H1 (cell line): Measurements from ENCODE around the gene EEF2K. TPM values are rescaled to one million over a fixed set of nuclear protein-coding genes. Genes with fewer than 3 reads are reported as not detected.

ENCODE experiments used
- CTCF ChIA-PET: fragments of 300-600 bp; sonication (Branson Sonifier 250); formaldehyde crosslinking; loops from one replicate; lab custom pipeline; 2021; ENCODE audit not compliant: partially characterized antibody; lab: Charles Lee
- POLR2A ChIA-PET: fragments of 300-600 bp; sonication (Branson Sonifier 250); formaldehyde crosslinking; loops from one replicate; lab custom pipeline; 2021; ENCODE audit warnings: inconsistent platforms; ENCODE audit not compliant: partially characterized antibody; lab: Charles Lee
- DNase-seq, 2 experiments: peaks; one replicate each; pipeline versions ENCODE4 v3.0.0 to v3.0.0-alpha.2; 2010 to 2022; ENCODE audit warnings: low spot score in 2 of 2, low read depth in 1 of 2, mixed read lengths in 1 of 2
- FAIRE-seq: peaks from 2 replicates; lab custom pipeline; 2011; peaks lifted over from hg19 to GRCh38; lab: Jason Lieb, UNC
- H2AFZ ChIP-seq: 2 replicates; pipeline ENCODE4 v1.8.1; 2012; ENCODE audit warnings: low read length, inconsistent platforms
- H2AK5ac ChIP-seq: 2 replicates; pipeline ENCODE4 v1.6.1; 2013; ENCODE audit warnings: low read depth, low read length
- H2BK120ac ChIP-seq: replicated peaks from 2 replicates; pipeline ENCODE3; 2013; ENCODE audit warnings: low read depth, low read length, inconsistent platforms
- H2BK12ac ChIP-seq: 2 replicates; pipeline ENCODE4 v1.6.1; 2013; ENCODE audit warnings: low read depth, low read length
- H2BK15ac ChIP-seq: 2 replicates; pipeline ENCODE4 v1.6.1; 2013; ENCODE audit warnings: low read length
- H2BK20ac ChIP-seq: 2 replicates; pipeline ENCODE4 v1.6.1; 2013; ENCODE audit warnings: low read length
- H2BK5ac ChIP-seq: 2 replicates; pipeline ENCODE4 v1.6.1; 2013; ENCODE audit warnings: low read depth, low read length
- H3K14ac ChIP-seq: 2 replicates; pipeline ENCODE4 v1.6.1; 2013; ENCODE audit warnings: inconsistent platforms; ENCODE audit not compliant: insufficient read length
- H3K18ac ChIP-seq: 2 replicates; pipeline ENCODE4 v1.6.1; 2013; ENCODE audit warnings: low read length; ENCODE audit errors: extremely low read depth
- H3K23ac ChIP-seq: 2 replicates; pipeline ENCODE4 v1.6.1; 2013; ENCODE audit warnings: inconsistent platforms; ENCODE audit not compliant: insufficient read length
- H3K23me2 ChIP-seq: 2 replicates; pipeline ENCODE4 v1.6.1; 2013; ENCODE audit warnings: low read depth, low read length
- H3K27ac ChIP-seq: 2 replicates; pipeline ENCODE4 v1.6.1; 2011; ENCODE audit warnings: low read depth, low read length, inconsistent platforms
- H3K27me3 ChIP-seq, 4 experiments: replicated peaks in 1 of 4; 1 replicate in 1 of 4; 2 replicates in 3 of 4; pipeline versions ENCODE4 v1.6.1 to v1.8.1; 2011 to 2013; ENCODE audit warnings: low read length in 3 of 4, mild to moderate bottlenecking in 3 of 4, inconsistent platforms in 2 of 4, mixed read lengths in 2 of 4, moderate library complexity in 1 of 4; ENCODE audit not compliant: control insufficient read depth in 3 of 4, insufficient read depth in 3 of 4; ENCODE audit errors: extremely low read depth in 1 of 4
- H3K36me3 ChIP-seq, 4 experiments: 2 replicates each; pipeline versions ENCODE4 v1.6.1 to v1.8.1; 2011 to 2013; ENCODE audit warnings: mild to moderate bottlenecking in 4 of 4, low read length in 3 of 4, moderate library complexity in 2 of 4, control low read depth in 1 of 4, inconsistent platforms in 1 of 4; ENCODE audit not compliant: insufficient read depth in 4 of 4, control insufficient read depth in 2 of 4
- H3K4ac ChIP-seq: replicated peaks from 2 replicates; pipeline ENCODE3; 2013; ENCODE audit warnings: low read length, low read depth, mixed read lengths, inconsistent platforms; ENCODE audit not compliant: insufficient read length
- H3K4me1 ChIP-seq, 4 experiments: replicated peaks in 1 of 4; 1 replicate in 1 of 4; 2 replicates in 3 of 4; pipeline versions ENCODE4 v1.6.1 to v1.8.1; 2011 to 2013; ENCODE audit warnings: low read length in 3 of 4, inconsistent platforms in 2 of 4, mixed read lengths in 1 of 4; ENCODE audit not compliant: insufficient read depth in 4 of 4, control insufficient read depth in 3 of 4
- H3K4me2 ChIP-seq, 2 experiments: 2 replicates each; pipeline versions ENCODE4 v1.6.1 to v1.8.1; 2011 to 2013; ENCODE audit warnings: low read depth in 2 of 2, low read length in 2 of 2, control low read depth in 1 of 2, inconsistent platforms in 1 of 2, mild to moderate bottlenecking in 1 of 2; ENCODE audit not compliant: insufficient read depth in 1 of 2
- H3K4me3 ChIP-seq, 4 experiments: fragments of 200-600, 300-600 bp in 1 of 4; sonication (generic), shearing (Covaris generic), sonication (Bioruptor Twin) in 1 of 4; 2 replicates each; pipeline versions ENCODE4 v1.5.1 to v1.8.1; 2011 to 2016; ENCODE audit warnings: low read length in 4 of 4, low read depth in 3 of 4, control low read depth in 2 of 4, inconsistent platforms in 2 of 4, mild to moderate bottlenecking in 2 of 4, mixed read lengths in 1 of 4, moderate library complexity in 1 of 4; ENCODE audit not compliant: insufficient read depth in 2 of 4; ENCODE audit errors: extremely low read depth in 1 of 4
- H3K56ac ChIP-seq: replicated peaks from 2 replicates; pipeline ENCODE3; 2013; ENCODE audit warnings: low read depth, mild to moderate bottlenecking, mixed read lengths, low read length, inconsistent platforms; ENCODE audit not compliant: insufficient read length
- H3K79me1 ChIP-seq: 2 replicates; pipeline ENCODE4 v1.6.1; 2013; ENCODE audit warnings: low read depth, low read length, control low read depth
- H3K79me2 ChIP-seq, 2 experiments: 2 replicates each; pipeline versions ENCODE4 v1.6.1 to v1.8.1; 2012 to 2013; ENCODE audit warnings: low read length in 2 of 2, mild to moderate bottlenecking in 2 of 2, inconsistent platforms in 1 of 2; ENCODE audit not compliant: insufficient read depth in 2 of 2, control insufficient read depth in 1 of 2
- H3K9ac ChIP-seq, 4 experiments: replicated peaks in 1 of 4; 1 replicate in 1 of 4; 2 replicates in 3 of 4; pipeline versions ENCODE4 v1.6.1 to v1.8.1; 2011 to 2013; ENCODE audit warnings: low read depth in 3 of 4, low read length in 3 of 4, control low read depth in 2 of 4, mild to moderate bottlenecking in 2 of 4, moderate library complexity in 2 of 4, inconsistent platforms in 1 of 4; ENCODE audit errors: extremely low read depth in 1 of 4
- H3K9me3 ChIP-seq, 2 experiments: 2 replicates each; pipeline versions ENCODE4 v1.6.1 to v1.8.1; 2012 to 2013; ENCODE audit warnings: mild to moderate bottlenecking in 2 of 2, moderate library complexity in 2 of 2, control low read depth in 1 of 2, inconsistent platforms in 1 of 2, low read depth in 1 of 2, low read length in 1 of 2, mixed read lengths in 1 of 2; ENCODE audit not compliant: insufficient read depth in 2 of 2
- H4K20me1 ChIP-seq, 2 experiments: replicated peaks in 1 of 2; 2 replicates each; pipeline versions ENCODE3 to v1.8.1; 2011 to 2013; ENCODE audit warnings: inconsistent platforms in 2 of 2, low read length in 2 of 2, mild to moderate bottlenecking in 1 of 2; ENCODE audit not compliant: insufficient read depth in 2 of 2, control insufficient read depth in 1 of 2
- H4K5ac ChIP-seq: 2 replicates; pipeline ENCODE4 v1.6.1; 2013; ENCODE audit warnings: low read length, low read depth, mixed read lengths, inconsistent platforms; ENCODE audit not compliant: insufficient read length
- H4K8ac ChIP-seq: 2 replicates; pipeline ENCODE4 v1.8.0; 2013; ENCODE audit warnings: mild to moderate bottlenecking, moderate library complexity, low read length, inconsistent platforms; ENCODE audit not compliant: insufficient read depth; ENCODE audit errors: extremely low read depth
- H4K91ac ChIP-seq: replicated peaks from 2 replicates; pipeline ENCODE3; 2013; ENCODE audit warnings: low read length, mixed read lengths, inconsistent platforms; ENCODE audit not compliant: insufficient read length
- RFX5 ChIP-seq: IDR thresholded peaks from 2 replicates; pipeline ENCODE4 v1.6.1; 2011; ENCODE audit warnings: low read depth, low read length, improper control_type of control experiment, borderline replicate concordance
- RNF2 ChIP-seq: fragments of 200-900, 300-1000 bp; sonication (generic); IDR thresholded peaks from 2 replicates; pipeline ENCODE4 v1.7.1; 2016; ENCODE audit warnings: borderline replicate concordance, low read depth, mild to moderate bottlenecking, antibody characterized with exemption, low read length; ENCODE audit not compliant: poor library complexity, severe bottlenecking; ENCODE audit errors: missing control alignments
- SAP30 ChIP-seq: fragments of 300-600 bp; sonication (generic); IDR thresholded peaks from 2 replicates; pipeline ENCODE4 v1.7.1; 2012; ENCODE audit warnings: low read length, moderate library complexity, mild to moderate bottlenecking, inconsistent platforms; ENCODE audit not compliant: insufficient read depth, insufficient replicate concordance
- SIX5 ChIP-seq: IDR thresholded peaks from 2 replicates; pipeline ENCODE4 v1.6.1; 2011; ENCODE audit warnings: mild to moderate bottlenecking, low read depth, low read length
- TAF7 ChIP-seq: optimal IDR thresholded peaks from 2 replicates; pipeline ENCODE3; 2011; ENCODE audit warnings: low read depth, mild to moderate bottlenecking, inconsistent platforms, low read length, moderate library complexity, borderline replicate concordance
- WGBS, 2 experiments: shearing (Covaris generic) in 1 of 2; methylation state at CpG; one replicate each; pipeline versions ENCODE4 v1.1.6 to v1.1.7; 2013 to 2015; ENCODE audit warnings: low lambda C conversion rate in 2 of 2, mixed read lengths in 2 of 2, inconsistent platforms in 1 of 2, low coverage in 1 of 2, missing lambda C conversion rate in 1 of 2; ENCODE audit not compliant: insufficient replicate concordance in 2 of 2, insufficient coverage in 1 of 2, insufficient read length in 1 of 2; ENCODE audit errors: extremely low coverage in 1 of 2, missing lambda C conversion rate in 1 of 2; 5-methylcytosine and 5-hydroxymethylcytosine counted together
- polyA plus RNA-seq, 7 experiments: library from polyadenylated mRNA; depleted of rRNA in 3 of 7; stranded (reverse) in 5 of 7; unstranded in 2 of 7; fragments of >200 nt in 5 of 7; fragments of 200-250 nt in 2 of 7; gene quantifications; 1 replicate in 5 of 7; 2 replicates in 1 of 7; 4 replicates in 1 of 7; pipeline versions ENCODE4 v1.2.1 to v1.2.3, GENCODE V29; 2011 to 2013; ENCODE audit warnings: missing spikeins in 2 of 7, mixed read lengths in 2 of 7
- total RNA-seq: library from RNA; stranded (reverse); fragmentation: NEBNext Ultra II Directional; extraction: Animal tissue kit (Norgen Biotek cat#: 25700); gene quantifications from 2 replicates; pipeline ENCODE4 v1.2.1, GENCODE V29; 2021

EEF2K gene
- total and polyA plus RNA-seq, 2 of the 8 experiments (the other 6 are each of a cell fraction or from before 2014, with no cell fraction given): 14.9 to 30.2 TPM

- Histone ChIP-seq H3K23me2 (peaks cover 8% of the 10 kb centered on the region), H3K27ac (peak overlapping the region; percentile 74; the same call in 1 of the 2 replicates), H2BK120ac (no peak overlapping the region), H3K23ac (no peak overlapping the region), H3K14ac (no peak overlapping the region), H3K9me3 (no peaks in the 10 kb centered on the region), H3K27me3 (peaks cover 0 to 6% (median 2%) of the 10 kb centered on the region in 4 experiments; a peak in 4 of 7 replicates), H2BK5ac (no peak overlapping the region), H3K79me1 (no peaks in the 10 kb centered on the region), H2BK12ac (no peak overlapping the region), H4K8ac (peak overlapping the region; percentile 60; the same call in 1 of the 2 replicates), H4K20me1 (no peaks in the 10 kb centered on the region), H2BK20ac (no peak overlapping the region), H3K18ac (no peak overlapping the region), H3K79me2 (no peaks in the 10 kb centered on the region), H3K4me3 (peak overlapping the region; percentile 66 to 81 (median 74)), H2AFZ (no peak overlapping the region), H3K4me1 (peaks cover 4 to 14% (median 10%) of the 10 kb centered on the region in 4 experiments; a peak in 6 of 7 replicates), H3K56ac (no peak overlapping the region), H2AK5ac (no peak overlapping the region), H4K91ac (no peak overlapping the region), H4K5ac (peak overlapping the region; percentile 41), H3K9ac (peak overlapping the region in 3 of 4 experiments; percentile 32 to 56 (median 48); a peak in 5 of 7 replicates), H3K4ac (no peak overlapping the region), H3K4me2 (peak overlapping the region; percentile 92 to 98), H3K36me3 (no peaks in the 10 kb centered on the region), H2BK15ac (no peak overlapping the region)
- FAIRE-seq: peak; percentile 66
- 3% methylated on average over 23 of the region's 43 CpGs; no CpG with 5 or more reads in 1 of the 2 experiments for WGBS, 2 experiments
- CTCF ChIA-PET: interaction anchor here (0.6 to 5.2 kb wide), 6 partner anchors 15 to 624 kb away, joined by 3 to 28 read pairs (median 4); partner anchors contain the start of gene EEF2K
- DNase-seq: peak; percentile 99 to 100
- POLR2A ChIA-PET: interaction anchor here (0.5 to 1.7 kb wide), 7 partner anchors 9 to 201 kb away, joined by 3 to 6 read pairs (median 3); no protein-coding TSS in a partner anchor
- TF ChIP-seq TAF7 (no peak), RFX5 (no peak), SAP30 (peak; percentile 74), SIX5 (no peak), RNF2 (no peak)
These were observed 15.1 kb upstream of the EEF2K start for GRCh38 chr16:22190776-22191531.
